ENCODE measurements around the gene SPATS2. TPM values are rescaled to one million over a fixed set of nuclear protein-coding genes. Genes with fewer than 3 reads are reported as not detected.

SPATS2 gene
- total and polyA plus RNA-seq, 2 donors (not counting 1 experiment from before 2014, with no cell fraction given): 11.3 to 21.5 TPM

DNA sequence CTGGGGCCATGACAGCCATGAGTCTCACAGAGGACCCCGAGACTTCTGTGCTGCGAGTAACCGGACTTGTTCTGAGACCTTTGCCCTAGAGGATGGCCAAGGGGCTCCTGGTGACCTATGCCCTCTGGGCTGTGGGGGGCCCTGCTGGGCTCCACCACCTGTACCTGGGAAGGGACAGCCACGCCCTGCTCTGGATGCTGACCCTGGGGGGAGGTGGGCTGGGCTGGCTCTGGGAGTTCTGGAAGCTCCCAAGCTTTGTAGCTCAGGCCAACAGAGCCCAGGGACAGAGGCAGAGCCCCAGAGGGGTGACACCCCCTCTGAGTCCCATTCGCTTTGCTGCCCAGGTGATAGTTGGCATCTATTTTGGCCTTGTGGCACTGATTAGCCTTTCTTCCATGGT is 18.5 kb upstream of the SPATS2 start:
- WGBS (ENCODE audit: insufficient coverage): 96% methylated on average over 5 of the region's 5 CpGs
- no peak overlapping the region for H3K4me3 ChIP-seq (ENCODE audit: control extremely low read depth in 1 of 5, extremely low read depth in 1 of 5, insufficient read depth in 1 of 5, low read depth in 2 of 5, low read length in 4 of 5)
- Mint-ChIP-seq H3K4me1 (peaks cover 40% of the 10 kb centered on the region), H3K4me3 (peak overlapping the region; percentile 32), H3K27ac (no peak overlapping the region), H3K27me3 (peaks cover 55% of the 10 kb centered on the region), H3K9me3 (ENCODE audit: insufficient read depth) (no peaks in the 10 kb centered on the region)
- H2AFZ ChIP-seq (ENCODE audit: insufficient read depth, low read depth, low read length, poor library complexity, severe bottlenecking): no peak overlapping the region
- H3K27ac ChIP-seq (ENCODE audit: low read length in 2 of 2): no peak overlapping the region
- H3K9ac ChIP-seq (ENCODE audit: low read length): no peak overlapping the region
- no peak overlapping the region for H3K4me2 ChIP-seq (replicated peaks; ENCODE audit: low read depth, low read length, poor library complexity, severe bottlenecking)
- ChIA-PET CTCF (interaction anchor here (1.3 to 22.4 kb wide), 8 partner anchors 9 to 166 kb away, joined by 3 to 729 read pairs (median 54); partner anchors contain the start of genes C1QL4, PRPH and TROAP), POLR2A (no interaction called here)
- peaks cover 44 to 48% of the 10 kb centered on the region in 2 donors for H3K4me1 ChIP-seq (ENCODE audit: control insufficient read depth in 2 of 2, insufficient read depth in 2 of 2, low read length in 2 of 2)
- peaks cover 18% of the 10 kb centered on the region for H4K20me1 ChIP-seq (ENCODE audit: control insufficient read depth, insufficient read depth, low read length, poor library complexity, severe bottlenecking)
- no peaks in the 10 kb centered on the region for H3K79me2 ChIP-seq (ENCODE audit: control insufficient read depth, insufficient read depth, low read length)
- TF ChIP-seq, protein P1, sequence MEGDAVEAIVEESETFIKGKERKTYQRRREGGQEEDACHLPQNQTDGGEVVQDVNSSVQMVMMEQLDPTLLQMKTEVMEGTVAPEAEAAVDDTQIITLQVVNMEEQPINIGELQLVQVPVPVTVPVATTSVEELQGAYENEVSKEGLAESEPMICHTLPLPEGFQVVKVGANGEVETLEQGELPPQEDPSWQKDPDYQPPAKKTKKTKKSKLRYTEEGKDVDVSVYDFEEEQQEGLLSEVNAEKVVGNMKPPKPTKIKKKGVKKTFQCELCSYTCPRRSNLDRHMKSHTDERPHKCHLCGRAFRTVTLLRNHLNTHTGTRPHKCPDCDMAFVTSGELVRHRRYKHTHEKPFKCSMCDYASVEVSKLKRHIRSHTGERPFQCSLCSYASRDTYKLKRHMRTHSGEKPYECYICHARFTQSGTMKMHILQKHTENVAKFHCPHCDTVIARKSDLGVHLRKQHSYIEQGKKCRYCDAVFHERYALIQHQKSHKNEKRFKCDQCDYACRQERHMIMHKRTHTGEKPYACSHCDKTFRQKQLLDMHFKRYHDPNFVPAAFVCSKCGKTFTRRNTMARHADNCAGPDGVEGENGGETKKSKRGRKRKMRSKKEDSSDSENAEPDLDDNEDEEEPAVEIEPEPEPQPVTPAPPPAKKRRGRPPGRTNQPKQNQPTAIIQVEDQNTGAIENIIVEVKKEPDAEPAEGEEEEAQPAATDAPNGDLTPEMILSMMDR (IDR thresholded peaks at IDR 0.05): no peak
- no peak for TF ChIP-seq EZH2 (IDR thresholded peaks at IDR 0.05; ENCODE audit: borderline replicate concordance, insufficient read depth, low read depth, low read length, poor library complexity, severe bottlenecking)
- intact Hi-C loops (cut with micrococcal nuclease): loop anchor here (10.0 kb wide), 2 partner anchors 254 to 496 kb away; partner anchors contain the start of genes BCDIN3D and DHH
- H3K27me3 ChIP-seq (replicated peaks in 1 of 4; ENCODE audit: control extremely low read depth in 1 of 4, control insufficient read depth in 3 of 4, insufficient read depth in 4 of 4, low read length in 3 of 4): peaks cover 0 to 79% (median 60%) of the 10 kb centered on the region in 4 experiments
- DNase-seq: no peak
- no peak for ATAC-seq (ENCODE audit: low read depth)
- no peaks in the 10 kb centered on the region for H3K36me3 ChIP-seq (replicated peaks in 1 of 2; ENCODE audit: control extremely low read depth in 1 of 2, control insufficient read depth in 1 of 2, extremely low read depth in 1 of 2, insufficient read depth in 2 of 2, low read length in 1 of 2)
- peaks cover 0 to 25% (median 0%) of the 10 kb centered on the region in 3 donors for H3K9me3 ChIP-seq (ENCODE audit: control extremely low read depth in 1 of 3, control insufficient read depth in 2 of 3, insufficient read depth in 1 of 3, low read length in 2 of 3)

DNA sequence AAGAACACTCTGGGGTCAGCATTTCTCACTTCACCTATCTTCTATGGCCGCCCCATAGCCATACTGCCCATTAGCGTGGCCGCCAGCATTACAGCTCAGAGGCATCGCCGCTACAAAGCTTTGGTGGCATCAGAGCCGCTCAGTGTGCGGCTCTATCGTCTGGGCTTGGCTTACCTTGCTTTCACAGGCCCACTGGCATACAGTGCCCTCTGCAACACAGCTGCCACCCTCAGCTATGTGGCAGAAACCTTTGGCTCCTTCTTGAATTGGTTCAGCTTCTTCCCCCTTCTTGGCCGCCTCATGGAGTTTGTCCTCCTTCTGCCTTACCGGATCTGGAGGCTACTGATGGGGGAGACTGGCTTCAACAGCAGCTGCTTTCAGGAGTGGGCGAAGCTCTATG is 18.0 kb upstream of the SPATS2 start:
- ChIA-PET POLR2A (no interaction called here), CTCF (interaction anchor here (1.3 to 22.4 kb wide), 6 partner anchors 9 to 165 kb away, joined by 3 to 729 read pairs (median 86); partner anchors contain the start of gene C1QL4)
- Mint-ChIP-seq H3K4me3 (no peak overlapping the region), H3K9me3 (ENCODE audit: insufficient read depth) (no peaks in the 10 kb centered on the region), H3K27ac (no peak overlapping the region), H3K27me3 (peaks cover 55% of the 10 kb centered on the region), H3K4me1 (peaks cover 35% of the 10 kb centered on the region)
- intact Hi-C loops (cut with micrococcal nuclease): loop anchor here (10.0 kb wide), 2 partner anchors 254 to 496 kb away; partner anchors contain the start of genes BCDIN3D and DHH
- Histone ChIP-seq H3K4me1 (ENCODE audit: control insufficient read depth in 2 of 2, insufficient read depth in 2 of 2, low read length in 2 of 2) (peaks cover 39 to 44% of the 10 kb centered on the region in 2 donors), H3K9ac (ENCODE audit: low read length) (no peak overlapping the region), H3K9me3 (ENCODE audit: control extremely low read depth in 1 of 3, control insufficient read depth in 2 of 3, insufficient read depth in 1 of 3, low read length in 2 of 3) (peaks cover 0 to 25% (median 0%) of the 10 kb centered on the region in 3 donors), H3K79me2 (ENCODE audit: control insufficient read depth, insufficient read depth, low read length) (no peaks in the 10 kb centered on the region), H3K27ac (ENCODE audit: low read length in 2 of 2) (no peak overlapping the region), H3K4me2 (replicated peaks; ENCODE audit: low read depth, low read length, poor library complexity, severe bottlenecking) (no peak overlapping the region), H3K36me3 (replicated peaks in 1 of 2; ENCODE audit: control extremely low read depth in 1 of 2, control insufficient read depth in 1 of 2, extremely low read depth in 1 of 2, insufficient read depth in 2 of 2, low read length in 1 of 2) (no peaks in the 10 kb centered on the region), H3K4me3 (ENCODE audit: control extremely low read depth in 1 of 5, extremely low read depth in 1 of 5, insufficient read depth in 1 of 5, low read depth in 2 of 5, low read length in 4 of 5) (no peak overlapping the region), H3K27me3 (replicated peaks in 1 of 4; ENCODE audit: control extremely low read depth in 1 of 4, control insufficient read depth in 3 of 4, insufficient read depth in 4 of 4, low read length in 3 of 4) (peaks cover 0 to 78% (median 56%) of the 10 kb centered on the region in 4 experiments), H4K20me1 (ENCODE audit: control insufficient read depth, insufficient read depth, low read length, poor library complexity, severe bottlenecking) (peaks cover 14% of the 10 kb centered on the region), H2AFZ (ENCODE audit: insufficient read depth, low read depth, low read length, poor library complexity, severe bottlenecking) (no peak overlapping the region)
- ATAC-seq (ENCODE audit: low read depth) (no peak), DNase-seq (no peak)
- WGBS (ENCODE audit: insufficient coverage): 93% methylated on average over 11 of the region's 11 CpGs
- TF ChIP-seq, protein P1 (IDR thresholded peaks at IDR 0.05): no peak
- TF ChIP-seq EZH2 (IDR thresholded peaks at IDR 0.05; ENCODE audit: borderline replicate concordance, insufficient read depth, low read depth, low read length, poor library complexity, severe bottlenecking): no peak
